HepG2 (cell line): ENCODE results near the gene BUD23. TPM values are rescaled to one million over a fixed set of nuclear protein-coding genes. Genes with fewer than 3 reads are reported as not detected.

ENCODE experiments used
- ATAC-seq: fragments of 200-7000 bp; cut with Tn5 transposase; 3 replicates; pipeline ENCODE4 v1.9.1; 2020; ENCODE audit warnings: mild to moderate bottlenecking, moderate library complexity
- BruUV-seq: library from RNA; stranded (reverse); fragments of 400-500 nt; replicated peaks from 2 replicates; lab custom pipeline; 2021; lab: Mats Ljungman, UMichigan
- CTCF ChIA-PET: fragments of 300-600 bp; formaldehyde crosslinking; extraction: SDS; loops from one replicate; lab custom pipeline; 2021; ENCODE audit warnings: low total read pairs, inconsistent platforms, low intra/inter-chr PET ratio; lab: Yijun Ruan, JAX
- POLR2A ChIA-PET: fragments of 350-600 bp; sonication (Branson Sonifier 250); formaldehyde crosslinking; loops from one replicate; lab custom pipeline; 2020; ENCODE audit warnings: antibody characterized with exemption, inconsistent platforms; lab: Yijun Ruan, JAX
- DNase-seq: peaks from one replicate; pipeline ENCODE4 v3.0.0-alpha.2; 2015; ENCODE audit warnings: low spot score
- FAIRE-seq: peaks from 3 replicates; lab custom pipeline; 2011; peaks lifted over from hg19 to GRCh38; lab: Jason Lieb, UNC
- H2AFZ ChIP-seq: one replicate; pipeline ENCODE4 v1.6.1; 2011; ENCODE audit warnings: low read length, inconsistent platforms
- H3K27ac ChIP-seq: fragments of 300-600 bp; 3 replicates; pipeline ENCODE4 v1.8.0; 2011; ENCODE audit warnings: mixed run types, mild to moderate bottlenecking, mixed read lengths, low read length, inconsistent platforms; ENCODE audit not compliant: insufficient read depth; ENCODE audit errors: extremely low read length
- H3K27me3 ChIP-seq, 2 experiments: fragments of 200-600 bp in 1 of 2; 2 replicates in 1 of 2; 3 replicates in 1 of 2; pipeline versions ENCODE4 v1.6.0 to v1.8.0; 2011; ENCODE audit warnings: low read length in 2 of 2, mild to moderate bottlenecking in 2 of 2, moderate library complexity in 2 of 2, inconsistent platforms in 1 of 2; ENCODE audit not compliant: insufficient read depth in 2 of 2, control insufficient read depth in 1 of 2
- H3K36me3 ChIP-seq, 2 experiments: fragments of 200-600 bp in 1 of 2; replicated peaks in 1 of 2; 2 replicates in 1 of 2; 3 replicates in 1 of 2; pipeline versions ENCODE4 v1.5.1 to v1.8.0; 2011; ENCODE audit warnings: low read length in 2 of 2, inconsistent platforms in 1 of 2; ENCODE audit not compliant: insufficient read depth in 2 of 2, control insufficient read depth in 1 of 2
- H3K4me1 ChIP-seq: 2 replicates; pipeline ENCODE4 v1.5.1; 2012; ENCODE audit warnings: low read length, inconsistent platforms; ENCODE audit not compliant: insufficient read depth
- H3K4me2 ChIP-seq: 2 replicates; pipeline ENCODE4 v1.6.0; 2011; ENCODE audit warnings: low read depth, low read length, inconsistent platforms
- H3K4me3 ChIP-seq, 3 experiments: fragments of 200-600 bp in 1 of 3; sonication (generic), shearing (Covaris generic) in 1 of 3; replicated peaks in 1 of 3; 2 replicates each; pipeline ENCODE4 v1.5.1; 2011 to 2016; ENCODE audit warnings: low read length in 3 of 3, inconsistent platforms in 2 of 3, low read depth in 2 of 3, mild to moderate bottlenecking in 2 of 3, control low read depth in 1 of 3, mixed read lengths in 1 of 3; ENCODE audit not compliant: insufficient read depth in 1 of 3
- H3K79me2 ChIP-seq: one replicate; pipeline ENCODE4 v1.6.1; 2011; ENCODE audit warnings: low read length, inconsistent platforms; ENCODE audit not compliant: insufficient read depth
- H3K9ac ChIP-seq: 2 replicates; pipeline ENCODE4 v1.6.0; 2011; ENCODE audit warnings: mild to moderate bottlenecking, low read depth, low read length, inconsistent platforms; ENCODE audit not compliant: insufficient read depth
- H3K9me3 ChIP-seq: 2 replicates; pipeline ENCODE4 v1.5.1; 2012; ENCODE audit warnings: mild to moderate bottlenecking, low read length
- H4K20me1 ChIP-seq: 2 replicates; pipeline ENCODE4 v1.6.0; 2011; ENCODE audit warnings: inconsistent platforms, mild to moderate bottlenecking, low read length, moderate library complexity; ENCODE audit not compliant: insufficient read depth
- AGO2 ChIP-seq: fragments of 200-400 bp; formaldehyde crosslinking; optimal IDR thresholded peaks from 2 replicates; pipeline ENCODE3; 2017; ENCODE audit warnings: mild to moderate bottlenecking, low read depth, low read length, moderate library complexity
- GPN1 ChIP-seq: sonication (generic); formaldehyde crosslinking; IDR thresholded peaks from 2 replicates; pipeline ENCODE4 v1.5.1; 2020; ENCODE audit warnings: missing genetic modification reagents, borderline replicate concordance
- KDM2A ChIP-seq: sonication (generic); formaldehyde crosslinking; IDR thresholded peaks from 2 replicates; pipeline ENCODE4 v1.4.0; 2020; ENCODE audit warnings: low read depth, missing genetic modification reagents, borderline replicate concordance
- ZNF234 ChIP-seq: sonication (generic); formaldehyde crosslinking; conservative IDR thresholded peaks from 2 replicates; pipeline ENCODE4 v1.5.1; 2020; ENCODE audit warnings: mild to moderate bottlenecking, missing genetic modification reagents
- ZNF431 ChIP-seq: sonication (generic); formaldehyde crosslinking; IDR thresholded peaks from 2 replicates; pipeline ENCODE4 v1.9.0; 2022; ENCODE audit warnings: missing genetic modification reagents, low read depth, mild to moderate bottlenecking, borderline replicate concordance
- WGBS: methylation state at CpG from one replicate; pipeline ENCODE4 v1.1.6; 2017; ENCODE audit warnings: low lambda C conversion rate; 5-methylcytosine and 5-hydroxymethylcytosine counted together
- in situ Hi-C: cut with HindIII; loops from 2 replicates; pipeline ENCODE4 v1.10.0; 2017; ENCODE audit warnings: low pct_unique_long_range_greater_than_20kb; ENCODE audit not compliant: extremely low pct_ligation_motif_present
- intact Hi-C: fragments of 100-400 bp; cut with micrococcal nuclease; formaldehyde crosslinking; loops from one replicate; pipeline ENCODE4 v1.10.0; 2022; ENCODE audit not compliant: unreplicated experiment
- polyA plus RNA-seq, 8 experiments: library from polyadenylated mRNA; depleted of rRNA in 3 of 8; stranded (reverse) in 7 of 8; unstranded in 1 of 8; fragments of >200 nt; fragmentation: Illumina TruSeq in 4 of 8; extraction: Trizol in 4 of 8; gene quantifications; 2 replicates each; pipeline versions ENCODE4 v1.2.1 to v1.2.3, GENCODE V29; 2011 to 2016; ENCODE audit warnings: low read depth in 4 of 8, missing spikeins in 1 of 8, mixed read lengths in 1 of 8; ENCODE audit not compliant: insufficient read depth in 1 of 8
- total RNA-seq, 5 experiments: library from RNA; depleted of rRNA; stranded (reverse); fragments of >200 nt; fragmentation: Illumina TruSeq; extraction: Trizol; gene quantifications; 2 replicates each; pipeline ENCODE4 v1.2.3, GENCODE V29; 2016; ENCODE audit warnings: low read depth in 1 of 5
- TF ChIP-seq, protein P1 (sequence below): sonication (generic); formaldehyde crosslinking; IDR thresholded peaks from 2 replicates; pipeline ENCODE4 v1.4.0; 2020; ENCODE audit warnings: mild to moderate bottlenecking, missing genetic modification reagents

BUD23 gene
- total and polyA plus RNA-seq, 2 of the 13 experiments (the other 11 are each of a cell fraction or from before 2014, with no cell fraction given): 47.5 to 54.5 TPM

DNA sequence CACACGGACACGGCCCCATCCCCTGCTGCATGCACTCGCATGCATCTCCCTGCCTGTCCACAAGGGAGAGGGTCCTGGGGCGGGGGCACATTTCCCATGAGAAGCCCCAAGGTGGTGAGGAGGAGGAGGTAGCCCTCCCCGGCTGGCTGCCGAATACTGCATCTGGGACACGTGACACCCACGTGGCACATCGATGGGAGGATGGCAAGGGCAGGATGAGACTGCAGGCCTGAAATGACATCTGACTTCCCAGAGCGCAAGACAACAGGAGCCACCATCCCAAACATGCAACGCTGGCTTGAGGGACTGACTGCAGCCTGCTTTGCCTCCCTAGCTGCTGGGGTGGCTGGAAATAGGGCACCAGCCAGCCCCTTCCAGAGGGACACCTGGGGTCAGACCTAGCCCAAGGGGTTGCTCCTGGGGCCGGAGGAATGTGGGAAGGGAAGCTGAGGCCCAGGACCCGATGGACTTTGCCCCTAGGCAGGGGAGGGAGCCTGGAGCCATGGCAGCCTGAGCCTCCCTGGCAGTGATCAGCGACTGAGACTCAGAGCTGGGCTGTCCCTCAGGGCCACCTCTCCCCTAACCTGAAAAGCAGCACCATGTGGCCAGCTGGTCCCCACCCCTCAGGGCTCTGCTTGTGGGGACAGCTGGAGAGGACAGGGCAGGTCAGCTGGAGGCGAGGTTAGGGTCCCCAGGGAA, 16.1 kb downstream of the BUD23 start (continued):
- TF ChIP-seq ZNF431 (CRISPR knock-in tag): no peak
- TF ChIP-seq, protein P1, sequence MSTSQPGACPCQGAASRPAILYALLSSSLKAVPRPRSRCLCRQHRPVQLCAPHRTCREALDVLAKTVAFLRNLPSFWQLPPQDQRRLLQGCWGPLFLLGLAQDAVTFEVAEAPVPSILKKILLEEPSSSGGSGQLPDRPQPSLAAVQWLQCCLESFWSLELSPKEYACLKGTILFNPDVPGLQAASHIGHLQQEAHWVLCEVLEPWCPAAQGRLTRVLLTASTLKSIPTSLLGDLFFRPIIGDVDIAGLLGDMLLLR (CRISPR knock-in tag): no peak
- peak; percentile 35; the same call in 1 of the 2 replicates for TF ChIP-seq KDM2A (CRISPR knock-in tag)
- TF ChIP-seq AGO2: peak; percentile 92
- TF ChIP-seq, all 625 proteins: peak for 8

DNA sequence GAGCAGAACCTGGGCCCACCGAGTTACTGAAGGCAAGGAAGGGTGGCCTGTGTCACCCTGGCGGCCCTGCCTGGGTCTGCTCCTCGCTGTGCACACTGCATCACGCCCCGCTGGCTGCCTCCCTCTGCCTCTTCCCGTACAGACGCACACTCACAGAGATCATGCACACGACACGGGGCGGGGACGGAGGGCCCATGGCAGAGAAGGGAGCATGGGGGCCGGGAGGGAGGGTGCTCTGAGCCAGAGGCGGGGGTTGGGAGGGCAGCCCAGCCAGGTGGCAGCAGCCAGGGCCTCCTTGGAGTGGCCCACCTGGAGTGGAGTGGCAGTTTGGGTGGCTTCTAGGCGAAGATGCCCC, 16.6 kb downstream of the BUD23 start:
- H4K20me1 ChIP-seq: peaks cover 5% of the 10 kb centered on the region; the same call in 1 of the 2 replicates
- no peaks in the 10 kb centered on the region for H3K79me2 ChIP-seq
- ChIA-PET POLR2A (interaction anchor here (0.9 kb wide), 1 partner anchor 38 kb away, joined by 3 read pairs; the partner anchor contains the start of gene ABHD11), CTCF (no interaction called here)
- ATAC-seq (peak; percentile 6; the same call in 2 of the 3 replicates), FAIRE-seq (no peak), DNase-seq (no peak)
- no peak for TF ChIP-seq ZNF234 (CRISPR knock-in tag)
- no peak for TF ChIP-seq GPN1
- H3K9me3 ChIP-seq: no peaks in the 10 kb centered on the region
- H3K27ac ChIP-seq: peak overlapping the region; percentile 11
- H3K4me2 ChIP-seq: no peak overlapping the region
- 96% methylated on average over 11 of the region's 14 CpGs for WGBS
- peaks cover 9 to 40% of the 10 kb centered on the region in 2 experiments for H3K36me3 ChIP-seq
- intact Hi-C loops: no loop called here
- in situ Hi-C loops: no loop called here
- H3K4me3 ChIP-seq: no peak overlapping the region
- H3K27me3 ChIP-seq: no peaks in the 10 kb centered on the region
- no peak overlapping the region for H3K9ac ChIP-seq
- BruUV-seq: no TSS peak
- H3K4me1 ChIP-seq: peaks cover 15% of the 10 kb centered on the region
- no peak overlapping the region for H2AFZ ChIP-seq
